HepG2 (cell line): ENCODE results near the gene MTPN. TPM values are rescaled to one million over a fixed set of nuclear protein-coding genes. Genes with fewer than 3 reads are reported as not detected.

Source experiments
- ATAC-seq: fragments of 200-7000 bp; cut with Tn5 transposase; 3 replicates; pipeline ENCODE4 v1.9.1; 2020; ENCODE audit warnings: mild to moderate bottlenecking, moderate library complexity
- BruUV-seq: library from RNA; stranded (reverse); fragments of 400-500 nt; replicated peaks from 2 replicates; lab custom pipeline; 2021; lab: Mats Ljungman, UMichigan
- CTCF ChIA-PET: fragments of 300-600 bp; formaldehyde crosslinking; extraction: SDS; loops from one replicate; lab custom pipeline; 2021; ENCODE audit warnings: low total read pairs, inconsistent platforms, low intra/inter-chr PET ratio; lab: Yijun Ruan, JAX
- POLR2A ChIA-PET: fragments of 350-600 bp; sonication (Branson Sonifier 250); formaldehyde crosslinking; loops from one replicate; lab custom pipeline; 2020; ENCODE audit warnings: antibody characterized with exemption, inconsistent platforms; lab: Yijun Ruan, JAX
- DNase-seq: peaks from one replicate; pipeline ENCODE4 v3.0.0-alpha.2; 2015; ENCODE audit warnings: low spot score
- FAIRE-seq: peaks from 3 replicates; lab custom pipeline; 2011; peaks lifted over from hg19 to GRCh38; lab: Jason Lieb, UNC
- H2AFZ ChIP-seq: one replicate; pipeline ENCODE4 v1.6.1; 2011; ENCODE audit warnings: low read length, inconsistent platforms
- H3K27ac ChIP-seq: fragments of 300-600 bp; 3 replicates; pipeline ENCODE4 v1.8.0; 2011; ENCODE audit warnings: mixed run types, mild to moderate bottlenecking, mixed read lengths, low read length, inconsistent platforms; ENCODE audit not compliant: insufficient read depth; ENCODE audit errors: extremely low read length
- H3K27me3 ChIP-seq, 2 experiments: fragments of 200-600 bp in 1 of 2; 2 replicates in 1 of 2; 3 replicates in 1 of 2; pipeline versions ENCODE4 v1.6.0 to v1.8.0; 2011; ENCODE audit warnings: low read length in 2 of 2, mild to moderate bottlenecking in 2 of 2, moderate library complexity in 2 of 2, inconsistent platforms in 1 of 2; ENCODE audit not compliant: insufficient read depth in 2 of 2, control insufficient read depth in 1 of 2
- H3K36me3 ChIP-seq, 2 experiments: fragments of 200-600 bp in 1 of 2; replicated peaks in 1 of 2; 2 replicates in 1 of 2; 3 replicates in 1 of 2; pipeline versions ENCODE4 v1.5.1 to v1.8.0; 2011; ENCODE audit warnings: low read length in 2 of 2, inconsistent platforms in 1 of 2; ENCODE audit not compliant: insufficient read depth in 2 of 2, control insufficient read depth in 1 of 2
- H3K4me1 ChIP-seq: 2 replicates; pipeline ENCODE4 v1.5.1; 2012; ENCODE audit warnings: low read length, inconsistent platforms; ENCODE audit not compliant: insufficient read depth
- H3K4me2 ChIP-seq: 2 replicates; pipeline ENCODE4 v1.6.0; 2011; ENCODE audit warnings: low read depth, low read length, inconsistent platforms
- H3K4me3 ChIP-seq, 3 experiments: fragments of 200-600 bp in 1 of 3; sonication (generic), shearing (Covaris generic) in 1 of 3; replicated peaks in 1 of 3; 2 replicates each; pipeline ENCODE4 v1.5.1; 2011 to 2016; ENCODE audit warnings: low read length in 3 of 3, inconsistent platforms in 2 of 3, low read depth in 2 of 3, mild to moderate bottlenecking in 2 of 3, control low read depth in 1 of 3, mixed read lengths in 1 of 3; ENCODE audit not compliant: insufficient read depth in 1 of 3
- H3K79me2 ChIP-seq: one replicate; pipeline ENCODE4 v1.6.1; 2011; ENCODE audit warnings: low read length, inconsistent platforms; ENCODE audit not compliant: insufficient read depth
- H3K9ac ChIP-seq: 2 replicates; pipeline ENCODE4 v1.6.0; 2011; ENCODE audit warnings: mild to moderate bottlenecking, low read depth, low read length, inconsistent platforms; ENCODE audit not compliant: insufficient read depth
- H3K9me3 ChIP-seq: 2 replicates; pipeline ENCODE4 v1.5.1; 2012; ENCODE audit warnings: mild to moderate bottlenecking, low read length
- H4K20me1 ChIP-seq: 2 replicates; pipeline ENCODE4 v1.6.0; 2011; ENCODE audit warnings: inconsistent platforms, mild to moderate bottlenecking, low read length, moderate library complexity; ENCODE audit not compliant: insufficient read depth
- ELF1 ChIP-seq: sonication (generic); formaldehyde crosslinking; IDR thresholded peaks from 2 replicates; pipeline ENCODE4 v1.4.0; 2020; ENCODE audit warnings: missing genetic modification reagents
- ETV5 ChIP-seq: IDR thresholded peaks from 2 replicates; pipeline ENCODE4 v1.6.1; 2018; ENCODE audit warnings: missing biosample characterization, missing genetic modification reagents, inconsistent platforms, borderline replicate concordance
- FOXA1 ChIP-seq, 2 experiments: fragments of 450-650 bp in 1 of 2; sonication (generic) in 1 of 2; formaldehyde crosslinking in 1 of 2; IDR thresholded peaks; 2 replicates each; pipeline versions ENCODE4 v1.4.0 to v1.6.1; 2016 to 2020; ENCODE audit warnings: missing genetic modification reagents in 1 of 2
- HMGA1 ChIP-seq: sonication (generic); formaldehyde crosslinking; conservative IDR thresholded peaks from 2 replicates; pipeline ENCODE4 v1.4.0; 2020; ENCODE audit warnings: missing genetic modification reagents
- MED1 ChIP-seq: sonication (generic); formaldehyde crosslinking; IDR thresholded peaks from 2 replicates; pipeline ENCODE4 v1.4.0; 2020; ENCODE audit warnings: missing genetic modification reagents
- MEIS2 ChIP-seq: sonication (generic); formaldehyde crosslinking; IDR thresholded peaks from 2 replicates; pipeline ENCODE4 v1.9.0; 2021; ENCODE audit warnings: mild to moderate bottlenecking, missing genetic modification reagents
- NFKB2 ChIP-seq: sonication (generic); formaldehyde crosslinking; IDR thresholded peaks from 2 replicates; pipeline ENCODE4 v1.4.0; 2020; ENCODE audit warnings: missing genetic modification reagents, borderline replicate concordance
- POLR2AphosphoS2 ChIP-seq: IDR thresholded peaks from 2 replicates; pipeline ENCODE4 v1.6.1; 2011; ENCODE audit warnings: low read depth, low read length, improper control_type of control experiment
- THAP7 ChIP-seq: sonication (generic); formaldehyde crosslinking; IDR thresholded peaks from 2 replicates; pipeline ENCODE4 v1.8.1; 2023; ENCODE audit warnings: mild to moderate bottlenecking, missing genetic modification reagents
- TSC22D2 ChIP-seq: sonication (generic); formaldehyde crosslinking; IDR thresholded peaks from 2 replicates; pipeline ENCODE4 v1.5.1; 2020; ENCODE audit warnings: missing genetic modification reagents, mild to moderate bottlenecking, borderline replicate concordance
- ZNF30 ChIP-seq: sonication (generic); formaldehyde crosslinking; IDR thresholded peaks from 2 replicates; pipeline ENCODE4 v1.5.0; 2020; ENCODE audit warnings: mild to moderate bottlenecking, missing genetic modification reagents
- ZNF879 ChIP-seq: sonication (generic); formaldehyde crosslinking; IDR thresholded peaks from 2 replicates; pipeline ENCODE4 v1.8.1; 2023; ENCODE audit warnings: missing genetic modification reagents
- WGBS: methylation state at CpG from one replicate; pipeline ENCODE4 v1.1.6; 2017; ENCODE audit warnings: low lambda C conversion rate; 5-methylcytosine and 5-hydroxymethylcytosine counted together
- in situ Hi-C: cut with HindIII; loops from 2 replicates; pipeline ENCODE4 v1.10.0; 2017; ENCODE audit warnings: low pct_unique_long_range_greater_than_20kb; ENCODE audit not compliant: extremely low pct_ligation_motif_present
- intact Hi-C: fragments of 100-400 bp; cut with micrococcal nuclease; formaldehyde crosslinking; loops from one replicate; pipeline ENCODE4 v1.10.0; 2022; ENCODE audit not compliant: unreplicated experiment
- polyA plus RNA-seq, 8 experiments: library from polyadenylated mRNA; depleted of rRNA in 3 of 8; stranded (reverse) in 7 of 8; unstranded in 1 of 8; fragments of >200 nt; fragmentation: Illumina TruSeq in 4 of 8; extraction: Trizol in 4 of 8; gene quantifications; 2 replicates each; pipeline versions ENCODE4 v1.2.1 to v1.2.3, GENCODE V29; 2011 to 2016; ENCODE audit warnings: low read depth in 4 of 8, missing spikeins in 1 of 8, mixed read lengths in 1 of 8; ENCODE audit not compliant: insufficient read depth in 1 of 8
- total RNA-seq, 5 experiments: library from RNA; depleted of rRNA; stranded (reverse); fragments of >200 nt; fragmentation: Illumina TruSeq; extraction: Trizol; gene quantifications; 2 replicates each; pipeline ENCODE4 v1.2.3, GENCODE V29; 2016; ENCODE audit warnings: low read depth in 1 of 5
- TF ChIP-seq, protein P1 (sequence below): IDR thresholded peaks from 2 replicates; pipeline ENCODE4 v1.6.1; 2012; ENCODE audit warnings: low read depth, low read length, improper control_type of control experiment

Gene MTPN
- total and polyA plus RNA-seq, 2 of the 13 experiments (the other 11 are each of a cell fraction or from before 2014, with no cell fraction given) = 31.1 to 71.7 TPM

DNA sequence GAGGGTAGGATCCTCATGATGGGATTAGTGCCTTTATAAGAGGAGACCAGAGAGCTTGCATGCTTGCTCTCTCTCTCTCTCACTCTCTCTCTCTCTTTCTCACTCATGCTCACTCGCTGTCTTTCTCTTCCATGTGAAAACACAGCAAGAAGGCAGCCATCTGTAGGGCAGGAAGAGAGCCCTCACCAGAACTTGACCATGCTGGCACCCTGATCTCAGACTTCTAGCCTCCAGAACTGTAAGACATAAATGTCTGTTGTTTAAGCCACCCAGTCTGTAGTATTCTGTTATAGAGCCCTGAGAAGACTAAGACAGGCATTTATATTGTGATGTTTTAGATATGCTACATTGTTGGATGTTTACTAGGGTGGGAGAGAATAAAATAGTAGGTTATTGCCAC, 43.4 kb upstream of the MTPN start:
- BruUV-seq = no TSS peak
- ATAC-seq = no peak
- Histone ChIP-seq H3K9me3 (no peaks in the 10 kb centered on the region), H3K79me2 (no peaks in the 10 kb centered on the region), H4K20me1 (no peaks in the 10 kb centered on the region), H3K27ac (no peak overlapping the region), H3K4me2 (no peak overlapping the region), H3K9ac (no peak overlapping the region), H3K27me3 (peaks cover 0 to 7% of the 10 kb centered on the region in 2 experiments; a peak in 1 of 5 replicates), H3K4me1 (no peaks in the 10 kb centered on the region), H3K36me3 (no peaks in the 10 kb centered on the region), H3K4me3 (no peak overlapping the region), H2AFZ (no peak overlapping the region)
- no peak for FAIRE-seq
- WGBS = 0% methylated on average over 1 of the region's 1 CpG
- in situ Hi-C loops = no loop called here
- TF ChIP-seq HMGA1 (no peak), ETV5 (CRISPR knock-in tag) (no peak), ZNF30 (CRISPR knock-in tag) (no peak), THAP7 (CRISPR knock-in tag) (no peak), MEIS2 (no peak), FOXA1 (IDR thresholded peaks at IDR 0.05) (no peak), FOXA1 (CRISPR knock-in tag; IDR thresholded peaks at IDR 0.05) (no peak), TSC22D2 (CRISPR knock-in tag) (no peak), POLR2AphosphoS2 (no peak), ZNF879 (CRISPR knock-in tag) (no peak), MED1 (CRISPR knock-in tag) (no peak), ELF1 (CRISPR knock-in tag) (no peak), NFKB2 (CRISPR knock-in tag) (no peak)
- TF ChIP-seq, protein P1, sequence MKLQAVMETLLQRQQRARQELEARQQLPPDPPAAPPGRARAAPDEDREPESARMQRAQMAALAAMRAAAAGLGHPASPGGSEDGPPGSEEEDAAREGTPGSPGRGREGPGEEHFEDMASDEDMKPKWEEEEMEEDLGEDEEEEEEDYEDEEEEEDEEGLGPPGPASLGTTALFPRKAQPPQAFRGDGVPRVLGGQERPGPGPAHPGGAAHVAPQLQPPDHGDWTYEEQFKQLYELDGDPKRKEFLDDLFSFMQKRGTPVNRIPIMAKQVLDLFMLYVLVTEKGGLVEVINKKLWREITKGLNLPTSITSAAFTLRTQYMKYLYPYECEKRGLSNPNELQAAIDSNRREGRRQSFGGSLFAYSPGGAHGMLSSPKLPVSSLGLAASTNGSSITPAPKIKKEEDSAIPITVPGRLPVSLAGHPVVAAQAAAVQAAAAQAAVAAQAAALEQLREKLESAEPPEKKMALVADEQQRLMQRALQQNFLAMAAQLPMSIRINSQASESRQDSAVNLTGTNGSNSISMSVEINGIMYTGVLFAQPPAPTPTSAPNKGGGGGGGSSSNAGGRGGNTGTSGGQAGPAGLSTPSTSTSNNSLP = no peak
- intact Hi-C loops = no loop called here
- no peak for DNase-seq
- ChIA-PET POLR2A (no interaction called here), CTCF (no interaction called here)
